T-cell (primary cell): Measurements from ENCODE around the gene KCND2. TPM values are rescaled to one million over a fixed set of nuclear protein-coding genes. Genes with fewer than 3 reads are reported as not detected.

Experiments used
- ATAC-seq, 4 experiments: fragments of 200-7000 bp in 3 of 4; fragments of 150-1000 bp in 1 of 4; cut with Tn5 transposase; replicated peaks in 1 of 4; 1 replicate in 3 of 4; 2 replicates in 1 of 4; pipeline ENCODE4 v1.10.0; 2021; ENCODE audit warnings: moderate library complexity in 3 of 4, mild to moderate bottlenecking in 2 of 4, moderate number of reproducible peaks in 1 of 4
- CTCF ChIA-PET, 2 donors: fragments of 300-600 bp; sonication (Branson Sonifier 250); formaldehyde crosslinking; loops; one replicate each; lab custom pipeline; 2022; ENCODE audit warnings: antibody characterized with exemption in 2 of 2; lab: Charles Lee
- POLR2A ChIA-PET, 2 donors: fragments of 300-600 bp; sonication (Branson Sonifier 250); formaldehyde crosslinking; loops; one replicate each; lab custom pipeline; 2022; ENCODE audit warnings: antibody characterized with exemption in 2 of 2; lab: Charles Lee
- DNase-seq, 35 experiments: peaks; one replicate each; pipeline versions ENCODE4 v3.0.0 to v3.0.0-alpha.2; 2013 to 2023
- H3K27ac ChIP-seq: one replicate; pipeline ENCODE4 v1.5.1; 2013; ENCODE audit warnings: low read length
- H3K27me3 ChIP-seq, 2 experiments: replicated peaks in 1 of 2; 1 replicate in 1 of 2; 2 replicates in 1 of 2; pipeline versions ENCODE4 v1.6.1 to v1.7.0; 2013; ENCODE audit warnings: low read length in 1 of 2, mixed read lengths in 1 of 2; ENCODE audit not compliant: control insufficient read depth in 2 of 2, insufficient read depth in 2 of 2; ENCODE audit errors: extremely low read depth in 1 of 2
- H3K36me3 ChIP-seq, 2 donors: 1 replicate in 1 of 2; 2 replicates in 1 of 2; pipeline versions ENCODE4 v1.6.1 to v1.7.0; 2013; ENCODE audit warnings: low read length in 1 of 2; ENCODE audit not compliant: control insufficient read depth in 2 of 2, insufficient read depth in 1 of 2; ENCODE audit errors: extremely low read depth in 1 of 2
- H3K4me1 ChIP-seq, 2 experiments: 1 replicate in 1 of 2; 2 replicates in 1 of 2; pipeline versions ENCODE4 v1.6.1 to v1.7.0; 2013; ENCODE audit warnings: low read length in 2 of 2, mixed read lengths in 1 of 2; ENCODE audit not compliant: insufficient read depth in 2 of 2, control insufficient read depth in 1 of 2; ENCODE audit errors: extremely low read depth in 1 of 2
- H3K4me3 ChIP-seq, 2 donors: 1 replicate in 1 of 2; 2 replicates in 1 of 2; pipeline versions ENCODE4 v1.5.1 to v1.7.0; 2013; ENCODE audit warnings: mild to moderate bottlenecking in 2 of 2, low read length in 1 of 2, moderate library complexity in 1 of 2; ENCODE audit not compliant: control insufficient read depth in 1 of 2; ENCODE audit errors: extremely low read depth in 1 of 2
- H3K9me3 ChIP-seq: 2 replicates; pipeline ENCODE4 v1.7.0; 2013
- H3K27ac Mint-ChIP-seq, 2 donors: one replicate each; pipeline ENCODE4 v1.8.0; 2020 to 2021; ENCODE audit warnings: mild to moderate bottlenecking in 2 of 2, mixed read lengths in 2 of 2
- H3K27me3 Mint-ChIP-seq, 2 donors: one replicate each; pipeline ENCODE4 v1.8.0; 2021 to 2022; ENCODE audit warnings: mixed read lengths in 2 of 2
- H3K36me3 Mint-ChIP-seq: one replicate; pipeline ENCODE4 v1.8.0; 2021; ENCODE audit warnings: mixed read lengths
- H3K4me1 Mint-ChIP-seq, 3 donors: one replicate each; pipeline ENCODE4 v1.8.0; 2020 to 2022; ENCODE audit warnings: mixed read lengths in 3 of 3, mild to moderate bottlenecking in 1 of 3
- H3K4me3 Mint-ChIP-seq, 3 donors: one replicate each; pipeline ENCODE4 v1.8.0; 2020 to 2022; ENCODE audit warnings: mild to moderate bottlenecking in 3 of 3, mixed read lengths in 3 of 3, moderate library complexity in 3 of 3
- H3K9me3 Mint-ChIP-seq, 3 donors: one replicate each; pipeline ENCODE4 v1.8.0; 2020 to 2022; ENCODE audit warnings: mixed read lengths in 3 of 3
- WGBS: methylation state at CpG from one replicate; pipeline ENCODE4 v1.1.5; 2013; ENCODE audit warnings: missing lambda C conversion rate; ENCODE audit not compliant: insufficient coverage; 5-methylcytosine and 5-hydroxymethylcytosine counted together
- total RNA-seq, 35 experiments: library from RNA in 6 of 35; stranded (reverse) in 6 of 35; fragments of 120-200 nt in 1 of 35; gene quantifications; one replicate each; pipeline versions ENCODE4 v1.2.1 to v1.2.4 and lab custom pipeline; 2013 to 2026

The KCND2 gene
- total RNA-seq, 5 donors from 2014 or later (not counting 1 experiment from before 2014, with no cell fraction given): not detected

DNA sequence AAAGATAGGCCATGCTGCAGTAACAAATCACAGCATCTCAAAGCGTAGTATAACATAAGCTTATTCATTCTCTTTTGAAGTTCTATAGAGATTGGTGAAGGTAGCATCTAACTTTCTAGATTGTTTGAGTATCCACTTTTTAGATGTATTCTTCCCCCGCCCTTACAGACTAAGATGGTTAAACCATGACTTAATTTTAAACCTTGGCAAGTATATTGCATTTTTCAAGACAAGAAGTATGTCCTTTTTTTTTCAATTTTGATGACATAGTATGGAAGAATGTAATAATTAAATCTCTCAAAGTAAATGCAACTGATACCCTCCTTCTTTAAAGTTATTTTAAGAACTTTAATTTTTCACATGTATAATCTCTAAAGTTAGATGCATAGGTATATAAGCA lies 190.0 kb downstream of the KCND2 start:
- H3K27ac Mint-ChIP-seq: no peak overlapping the region
- no peak for DNase-seq
- H3K27me3 ChIP-seq: no peaks in the 10 kb centered on the region
- H3K36me3 Mint-ChIP-seq: no peaks in the 10 kb centered on the region
- no peaks in the 10 kb centered on the region for H3K9me3 ChIP-seq
- ChIA-PET POLR2A (no interaction called here), CTCF (no interaction called here)
- no peak for ATAC-seq
- peaks cover 2 to 15% (median 14%) of the 10 kb centered on the region in 3 donors for H3K9me3 Mint-ChIP-seq
- no peak overlapping the region for H3K27ac ChIP-seq
- no peaks in the 10 kb centered on the region for H3K4me1 Mint-ChIP-seq
- H3K27me3 Mint-ChIP-seq: no peaks in the 10 kb centered on the region
- H3K4me3 Mint-ChIP-seq: no peak overlapping the region
- no peak overlapping the region for H3K4me3 ChIP-seq
- H3K36me3 ChIP-seq: no peaks in the 10 kb centered on the region
- WGBS: no CpG with 5 or more reads among the region's 2 CpGs
- H3K4me1 ChIP-seq: no peaks in the 10 kb centered on the region

DNA sequence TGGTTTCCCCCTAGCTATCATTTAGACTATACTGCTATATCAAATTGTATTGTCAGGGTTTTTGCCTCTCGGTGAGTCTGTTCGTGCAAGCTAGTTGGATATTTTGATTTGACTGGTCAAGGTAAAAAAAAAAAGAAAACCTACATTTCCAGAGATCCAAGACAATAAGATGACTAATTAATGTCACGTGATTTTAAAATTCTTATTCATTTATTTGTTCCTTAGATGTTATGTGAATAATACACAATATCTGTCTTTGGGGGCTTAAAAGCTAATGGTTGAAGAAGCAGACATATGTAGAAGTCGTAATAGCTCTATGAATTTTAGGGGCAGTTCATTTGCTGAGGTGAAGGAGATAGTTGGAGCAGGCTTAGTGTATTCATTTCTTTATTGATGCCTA lies 191.1 kb downstream of the KCND2 start:
- POLR2A ChIA-PET: no interaction called here
- Histone ChIP-seq H3K36me3 (no peaks in the 10 kb centered on the region), H3K4me1 (no peaks in the 10 kb centered on the region), H3K9me3 (no peaks in the 10 kb centered on the region), H3K4me3 (no peak overlapping the region), H3K27ac (no peak overlapping the region), H3K27me3 (no peaks in the 10 kb centered on the region)
- Mint-ChIP-seq H3K27ac (no peak overlapping the region), H3K36me3 (no peaks in the 10 kb centered on the region), H3K4me1 (no peaks in the 10 kb centered on the region), H3K9me3 (peaks cover 2 to 12% (median 10%) of the 10 kb centered on the region in 3 donors), H3K4me3 (no peak overlapping the region), H3K27me3 (no peaks in the 10 kb centered on the region)
- ATAC-seq: no peak
- CTCF ChIA-PET: no interaction called here
- DNase-seq: no peak
- WGBS: no CpG with 5 or more reads among the region's 4 CpGs

DNA sequence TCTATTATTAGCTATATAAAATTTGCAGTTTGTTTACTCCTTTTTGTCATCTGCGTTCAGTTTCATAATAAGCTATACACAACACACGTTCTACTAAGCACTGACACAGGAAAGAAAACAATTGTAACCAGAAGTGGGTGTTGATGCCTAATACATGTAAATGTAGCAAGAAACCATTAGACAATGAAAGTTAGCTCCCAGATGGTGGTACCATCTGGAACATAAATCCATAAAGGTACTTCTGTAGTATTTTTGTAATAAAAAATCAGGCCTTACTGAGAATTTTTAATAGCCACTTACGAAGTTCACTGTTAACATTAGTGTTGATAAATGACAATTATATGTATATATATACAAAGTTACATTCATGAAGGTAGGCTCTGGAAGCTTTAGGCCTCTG lies 194.7 kb downstream of the KCND2 start:
- no peak overlapping the region for H3K4me3 Mint-ChIP-seq
- Histone ChIP-seq H3K4me1 (no peaks in the 10 kb centered on the region), H3K9me3 (no peaks in the 10 kb centered on the region), H3K27me3 (no peaks in the 10 kb centered on the region), H3K36me3 (no peaks in the 10 kb centered on the region), H3K4me3 (no peak overlapping the region), H3K27ac (no peak overlapping the region)
- H3K4me1 Mint-ChIP-seq: no peaks in the 10 kb centered on the region
- no CpG with 5 or more reads among the region's 3 CpGs for WGBS
- no peak for DNase-seq
- no peak for ATAC-seq
- no peaks in the 10 kb centered on the region for H3K27me3 Mint-ChIP-seq
- ChIA-PET POLR2A (no interaction called here), CTCF (no interaction called here)
- H3K27ac Mint-ChIP-seq: no peak overlapping the region
- H3K36me3 Mint-ChIP-seq: no peaks in the 10 kb centered on the region
- peaks cover 2 to 13% (median 10%) of the 10 kb centered on the region in 3 donors for H3K9me3 Mint-ChIP-seq

DNA sequence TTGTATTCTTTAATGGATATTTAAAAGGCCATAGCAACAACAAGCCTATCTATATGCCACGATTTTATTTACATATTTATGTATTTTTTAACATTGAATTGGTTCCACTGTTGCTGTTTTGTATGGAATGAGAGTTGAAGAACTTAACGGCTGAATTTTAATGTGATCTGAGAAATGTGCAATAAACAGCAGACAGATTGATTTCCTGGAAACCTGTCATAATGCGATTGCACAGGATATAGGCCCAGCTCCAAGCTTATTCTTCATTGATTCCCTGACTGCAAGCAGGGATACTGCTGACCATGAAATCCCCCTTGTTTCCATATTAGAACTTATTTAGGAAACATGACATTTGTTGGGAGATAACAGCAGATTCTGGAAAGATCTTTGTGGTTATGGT lies 195.6 kb downstream of the KCND2 start:
- H3K27ac ChIP-seq: no peak overlapping the region
- Mint-ChIP-seq H3K27ac (no peak overlapping the region), H3K4me1 (no peaks in the 10 kb centered on the region), H3K9me3 (peaks cover 0 to 15% (median 12%) of the 10 kb centered on the region in 3 donors), H3K36me3 (no peaks in the 10 kb centered on the region), H3K27me3 (no peaks in the 10 kb centered on the region), H3K4me3 (no peak overlapping the region)
- no peak for ATAC-seq
- H3K9me3 ChIP-seq: no peaks in the 10 kb centered on the region
- H3K4me1 ChIP-seq: no peaks in the 10 kb centered on the region
- no peaks in the 10 kb centered on the region for H3K36me3 ChIP-seq
- WGBS: 100% methylated on average over 1 of the region's 3 CpGs
- no peaks in the 10 kb centered on the region for H3K27me3 ChIP-seq
- no peak for DNase-seq
- H3K4me3 ChIP-seq: no peak overlapping the region
- POLR2A ChIA-PET: no interaction called here
- CTCF ChIA-PET: no interaction called here

DNA sequence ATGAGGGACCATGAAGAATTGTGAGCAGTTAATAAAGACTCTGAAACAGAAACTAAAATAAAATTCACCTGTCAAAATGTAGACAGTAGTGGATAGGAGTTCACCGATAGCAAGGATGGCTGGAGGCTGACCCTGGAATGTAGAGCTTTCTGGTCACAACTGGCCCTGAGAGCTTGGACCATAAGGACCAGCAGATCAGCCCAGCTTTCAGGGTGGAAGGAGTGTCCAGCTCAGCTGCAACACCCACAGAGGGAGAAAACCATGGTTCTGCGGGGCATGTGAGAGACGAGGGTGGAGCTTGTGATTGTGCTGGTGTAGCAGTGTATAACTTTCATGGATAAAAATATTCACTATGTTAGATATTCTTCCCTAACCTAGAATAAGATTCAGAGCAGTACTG lies 199.9 kb downstream of the KCND2 start:
- H3K4me1 ChIP-seq: no peaks in the 10 kb centered on the region
- WGBS: 100% methylated on average over 1 of the region's 3 CpGs
- no peaks in the 10 kb centered on the region for H3K27me3 ChIP-seq
- CTCF ChIA-PET: interaction anchor here in 1 of 2 donors (0.6 kb wide), 1 partner anchor 466 kb away, joined by 3 read pairs; no protein-coding TSS in a partner anchor
- no peak overlapping the region for H3K27ac ChIP-seq
- Mint-ChIP-seq H3K9me3 (peaks cover 2 to 6% (median 4%) of the 10 kb centered on the region in 3 donors), H3K4me3 (no peak overlapping the region), H3K4me1 (no peaks in the 10 kb centered on the region), H3K27me3 (no peaks in the 10 kb centered on the region), H3K27ac (no peak overlapping the region), H3K36me3 (no peaks in the 10 kb centered on the region)
- no peaks in the 10 kb centered on the region for H3K9me3 ChIP-seq
- H3K36me3 ChIP-seq: no peaks in the 10 kb centered on the region
- DNase-seq (no peak), ATAC-seq (no peak)
- no peak overlapping the region for H3K4me3 ChIP-seq
- POLR2A ChIA-PET: no interaction called here

DNA sequence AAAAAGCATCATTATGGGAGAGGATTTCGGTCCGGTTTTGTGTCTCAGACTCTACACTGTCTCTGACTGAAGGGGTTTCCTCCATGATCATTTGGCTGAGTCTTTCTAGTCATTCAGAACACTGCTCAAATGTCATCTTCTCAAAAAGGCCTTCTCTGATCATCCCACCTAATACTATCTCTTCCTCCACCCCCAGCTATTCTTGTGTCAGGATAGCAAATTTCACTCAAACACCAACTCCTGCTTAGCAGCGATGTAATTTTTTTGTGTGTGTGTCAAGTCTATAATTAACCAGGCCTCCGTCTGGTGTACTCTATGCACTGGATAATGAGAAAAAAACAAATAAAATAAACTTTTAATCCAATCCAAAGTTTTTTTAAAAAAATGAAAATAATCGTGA lies 200.4 kb downstream of the KCND2 start:
- no peaks in the 10 kb centered on the region for H3K36me3 Mint-ChIP-seq
- Histone ChIP-seq H3K27me3 (no peaks in the 10 kb centered on the region), H3K4me3 (no peak overlapping the region), H3K36me3 (no peaks in the 10 kb centered on the region), H3K4me1 (no peaks in the 10 kb centered on the region), H3K27ac (no peak overlapping the region), H3K9me3 (no peaks in the 10 kb centered on the region)
- DNase-seq (no peak), ATAC-seq (no peak)
- CTCF ChIA-PET: interaction anchor here in 1 of 2 donors (0.6 kb wide), 1 partner anchor 466 kb away, joined by 3 read pairs; no protein-coding TSS in a partner anchor
- H3K9me3 Mint-ChIP-seq: peaks cover 2 to 6% (median 4%) of the 10 kb centered on the region in 3 donors
- H3K4me3 Mint-ChIP-seq: no peak overlapping the region
- no peaks in the 10 kb centered on the region for H3K27me3 Mint-ChIP-seq
- H3K4me1 Mint-ChIP-seq: no peaks in the 10 kb centered on the region
- POLR2A ChIA-PET: no interaction called here
- no peak overlapping the region for H3K27ac Mint-ChIP-seq
- WGBS: 60% methylated on average over 1 of the region's 5 CpGs

DNA sequence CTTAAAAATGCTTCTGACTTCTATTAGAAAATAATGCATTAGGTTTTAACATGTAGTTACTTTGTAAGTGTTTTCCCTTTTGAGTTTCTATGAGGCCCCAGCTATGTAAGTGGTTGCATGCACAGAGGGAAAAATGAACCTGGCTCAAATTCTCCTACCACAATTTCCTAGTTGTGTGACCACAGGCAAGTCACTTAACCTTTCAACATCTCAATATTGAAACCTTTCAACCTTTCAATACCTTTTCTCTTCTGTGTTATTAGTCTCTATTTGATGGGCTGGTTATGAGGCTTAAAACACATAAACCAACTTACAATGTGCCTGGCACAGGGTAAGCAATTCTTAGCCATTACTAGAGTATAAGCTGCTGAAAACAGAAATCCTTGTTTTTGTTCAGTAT lies 203.0 kb downstream of the KCND2 start:
- H3K4me3 ChIP-seq: no peak overlapping the region
- DNase-seq (no peak), ATAC-seq (no peak)
- Mint-ChIP-seq H3K4me3 (no peak overlapping the region), H3K27ac (no peak overlapping the region), H3K36me3 (no peaks in the 10 kb centered on the region), H3K27me3 (no peaks in the 10 kb centered on the region), H3K4me1 (no peaks in the 10 kb centered on the region), H3K9me3 (peaks cover 2 to 9% (median 9%) of the 10 kb centered on the region in 3 donors)
- H3K9me3 ChIP-seq: no peaks in the 10 kb centered on the region
- ChIA-PET POLR2A (no interaction called here), CTCF (no interaction called here)
- no peaks in the 10 kb centered on the region for H3K27me3 ChIP-seq
- no peaks in the 10 kb centered on the region for H3K36me3 ChIP-seq
- H3K27ac ChIP-seq: no peak overlapping the region
- H3K4me1 ChIP-seq: no peaks in the 10 kb centered on the region
